Calu3 (cell line): ENCODE results near the gene GRAMD1B. TPM values are rescaled to one million over a fixed set of nuclear protein-coding genes. Genes with fewer than 3 reads are reported as not detected.

Experiments used
- BruUV-seq: library from RNA; stranded (reverse); fragments of 400-500 nt; replicated peaks from 2 replicates; lab custom pipeline; 2021; lab: Mats Ljungman, UMichigan
- CTCF ChIA-PET: fragments of 300-600 bp; sonication (Branson Sonifier 250); formaldehyde crosslinking; loops from one replicate; lab custom pipeline; 2022; ENCODE audit warnings: antibody characterized with exemption; lab: Charles Lee
- DNase-seq: peaks from one replicate; pipeline ENCODE4 v3.0.0; 2022
- H3K27ac Mint-ChIP-seq: one replicate; pipeline ENCODE4 v1.8.0; 2022; ENCODE audit warnings: mixed read lengths; ENCODE audit not compliant: unreplicated experiment
- H3K27me3 Mint-ChIP-seq: one replicate; pipeline ENCODE4 v1.8.0; 2022; ENCODE audit warnings: mixed read lengths; ENCODE audit not compliant: unreplicated experiment
- H3K36me3 Mint-ChIP-seq: one replicate; pipeline ENCODE4 v1.8.0; 2022; ENCODE audit warnings: mild to moderate bottlenecking, moderate library complexity, mixed read lengths; ENCODE audit not compliant: insufficient read depth, unreplicated experiment
- H3K4me1 Mint-ChIP-seq: one replicate; pipeline ENCODE4 v1.8.0; 2022; ENCODE audit warnings: mild to moderate bottlenecking, low read depth, mixed read lengths; ENCODE audit not compliant: unreplicated experiment
- H3K4me3 Mint-ChIP-seq: one replicate; pipeline ENCODE4 v1.8.0; 2022; ENCODE audit warnings: mild to moderate bottlenecking, low read depth, moderate library complexity, mixed read lengths; ENCODE audit not compliant: unreplicated experiment
- H3K9me3 Mint-ChIP-seq: one replicate; pipeline ENCODE4 v1.8.0; 2022; ENCODE audit warnings: low read depth, mixed read lengths; ENCODE audit not compliant: unreplicated experiment
- CTCF ChIP-seq: fragments of 200-600 bp; IDR thresholded peaks from one replicate; pipeline ENCODE4 v1.8.0; 2022; ENCODE audit warnings: antibody characterized with exemption; ENCODE audit not compliant: unreplicated experiment
- intact Hi-C: fragments of 100-400 bp; cut with micrococcal nuclease; formaldehyde crosslinking; loops from one replicate; pipeline ENCODE4 v1.10.0; 2022; ENCODE audit not compliant: unreplicated experiment
- total RNA-seq: library from RNA; stranded (reverse); gene quantifications from 2 replicates; pipeline ENCODE4 v1.2.3, GENCODE V29; 2022

Gene GRAMD1B
- total RNA-seq, 1 experiment from 2014 or later = 5.9 TPM

- no peak for DNase-seq
- intact Hi-C loops = no loop called here
- Mint-ChIP-seq H3K27me3 (no peaks in the 10 kb centered on the region), H3K36me3 (peaks cover 26% of the 10 kb centered on the region), H3K4me3 (no peak overlapping the region), H3K9me3 (no peaks in the 10 kb centered on the region), H3K27ac (no peak overlapping the region), H3K4me1 (peaks cover 16% of the 10 kb centered on the region)
- no TSS peak for BruUV-seq
- no peak for TF ChIP-seq CTCF
- CTCF ChIA-PET = no interaction called here
These were observed 167.8 kb downstream of the GRAMD1B start for GRCh38 chr11:123597859-123598258.

- no TSS peak for BruUV-seq
- CTCF ChIA-PET = no interaction called here
- intact Hi-C loops = no loop called here
These were observed 171.1 kb downstream of the GRAMD1B start for GRCh38 chr11:123601136-123601535.

GRCh38 chr11:123601743-123602142 lies 171.7 kb downstream of the GRAMD1B start:
- Mint-ChIP-seq H3K27me3 (no peaks in the 10 kb centered on the region), H3K4me3 (no peak overlapping the region), H3K4me1 (no peaks in the 10 kb centered on the region), H3K27ac (no peak overlapping the region), H3K9me3 (no peaks in the 10 kb centered on the region), H3K36me3 (peaks cover 14% of the 10 kb centered on the region)
- no TSS peak for BruUV-seq
- no peak for DNase-seq
- intact Hi-C loops = no loop called here
- CTCF ChIA-PET = interaction anchor here (0.6 kb wide), 1 partner anchor 1834 kb away, joined by 5 read pairs; no protein-coding TSS in a partner anchor
- no peak for TF ChIP-seq CTCF

More at GRCh38 chr11:123601136-123601535, 171.1 kb downstream of the GRAMD1B start:
- TF ChIP-seq CTCF = no peak
- H3K27me3 Mint-ChIP-seq = no peaks in the 10 kb centered on the region
- H3K4me3 Mint-ChIP-seq = no peak overlapping the region
- H3K4me1 Mint-ChIP-seq = no peaks in the 10 kb centered on the region
- DNase-seq = no peak
- no peaks in the 10 kb centered on the region for H3K9me3 Mint-ChIP-seq
- no peak overlapping the region for H3K27ac Mint-ChIP-seq
- peaks cover 14% of the 10 kb centered on the region for H3K36me3 Mint-ChIP-seq

- H3K27ac Mint-ChIP-seq = no peak overlapping the region
- no TSS peak for BruUV-seq
- CTCF ChIA-PET = no interaction called here
- no peaks in the 10 kb centered on the region for H3K4me1 Mint-ChIP-seq
- no peak for DNase-seq
- no peak for TF ChIP-seq CTCF
- H3K9me3 Mint-ChIP-seq = no peaks in the 10 kb centered on the region
- intact Hi-C loops = no loop called here
- peaks cover 7% of the 10 kb centered on the region for H3K36me3 Mint-ChIP-seq
- H3K4me3 Mint-ChIP-seq = no peak overlapping the region
- H3K27me3 Mint-ChIP-seq = no peaks in the 10 kb centered on the region
These were observed 173.6 kb downstream of the GRAMD1B start for GRCh38 chr11:123603666-123604065.
